ENCODE results near the gene TUBAL3.

DNA sequence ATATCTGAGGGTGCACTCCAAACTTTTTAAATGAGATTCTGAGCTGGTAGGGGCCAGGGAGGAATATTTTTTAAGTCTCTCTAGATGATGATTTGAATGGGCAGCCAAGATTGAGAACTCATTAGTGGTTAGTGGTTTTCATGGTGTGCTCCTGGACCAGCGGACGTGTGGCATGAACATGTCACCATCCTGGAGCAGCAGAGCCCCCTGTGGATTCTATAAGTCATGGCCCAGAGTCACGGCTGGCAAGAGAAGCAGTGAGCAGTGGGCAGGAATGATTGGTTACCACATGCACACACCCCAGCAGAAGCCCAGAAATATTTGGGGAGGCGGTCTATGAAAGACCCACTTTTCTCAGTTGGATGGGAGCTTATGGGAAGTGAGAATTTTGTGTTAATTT, 61.1 kb downstream of the TUBAL3 start:
- TF ChIP-seq POLR2A (IDR thresholded peaks at IDR 0.05) (no peak), CTCF (IDR thresholded peaks at IDR 0.05) (peak in 2 of 12 donors; percentile 12 to 20)
